HCT116 (cell line): ENCODE measurements around the gene PYGB. TPM values are rescaled to one million over a fixed set of nuclear protein-coding genes. Genes with fewer than 3 reads are reported as not detected.

Source experiments
- ATAC-seq: fragments of 200-7000 bp; cut with Tn5 transposase; 2 replicates; pipeline ENCODE4 v1.9.1; 2020; ENCODE audit warnings: mild to moderate bottlenecking, moderate library complexity
- BruUV-seq: library from RNA; stranded (reverse); fragments of 400-500 nt; replicated peaks from 2 replicates; lab custom pipeline; 2021; lab: Mats Ljungman, UMichigan
- CTCF ChIA-PET: fragments of 300-600 bp; sonication (Branson Sonifier 250); formaldehyde crosslinking; loops from one replicate; lab custom pipeline; 2021; ENCODE audit warnings: antibody characterized with exemption; lab: Charles Lee
- POLR2A ChIA-PET: fragments of 300-600, 350-600 bp; sonication (Branson Sonifier 250); formaldehyde crosslinking; loops from one replicate; lab custom pipeline; 2021; ENCODE audit warnings: antibody characterized with exemption; lab: Charles Lee
- RAD21 ChIA-PET, 2 experiments: fragments of 300-600 bp; sonication (Branson Sonifier 250); formaldehyde crosslinking; loops; one replicate each; lab custom pipeline; 2023; ENCODE audit warnings: low total read pairs in 2 of 2; ENCODE audit not compliant: uncharacterized antibody in 2 of 2, unreplicated experiment in 2 of 2, low non-redundant PET in 1 of 2; lab: Charles Lee
- DNase-seq: peaks from one replicate; pipeline ENCODE4 v3.0.0-alpha.2; 2010; ENCODE audit warnings: low read depth, low spot score
- H2AFZ ChIP-seq: fragments of 200-600 bp; shearing (Covaris generic), sonication (generic); 2 replicates; pipeline ENCODE4 v1.6.1; 2017; ENCODE audit warnings: low read depth, mixed run types, mixed read lengths, antibody characterized with exemption, low read length; ENCODE audit not compliant: poor library complexity, severe bottlenecking
- H3K27ac ChIP-seq: 2 replicates; pipeline ENCODE4 v1.5.1; 2012; ENCODE audit warnings: low read depth, low read length
- H3K27me3 ChIP-seq: fragments of 200-600 bp; sonication (generic); 2 replicates; pipeline ENCODE4 v1.6.1; 2016; ENCODE audit warnings: mixed run types, low read length, mixed read lengths; ENCODE audit not compliant: insufficient read depth
- H3K36me3 ChIP-seq, 2 experiments: fragments of 200-500 bp in 1 of 2; fragments of 200-600 bp in 1 of 2; sonication (Bioruptor generic) in 1 of 2; sonication (generic) in 1 of 2; 2 replicates each; pipeline versions ENCODE4 v1.5.1 to v1.6.1; 2014 to 2016; ENCODE audit warnings: low read length in 2 of 2, inconsistent platforms in 1 of 2, mixed read lengths in 1 of 2, mixed run types in 1 of 2; ENCODE audit not compliant: insufficient read depth in 2 of 2, control insufficient read depth in 1 of 2
- H3K4me1 ChIP-seq, 2 experiments: fragments of 200-600 bp in 1 of 2; sonication (generic) in 1 of 2; 2 replicates each; pipeline versions ENCODE4 v1.5.1 to v1.6.1; 2012 to 2017; ENCODE audit warnings: low read length in 2 of 2, inconsistent platforms in 1 of 2, mild to moderate bottlenecking in 1 of 2, mixed read lengths in 1 of 2, mixed run types in 1 of 2, moderate library complexity in 1 of 2; ENCODE audit not compliant: insufficient read depth in 2 of 2, control insufficient read depth in 1 of 2
- H3K4me2 ChIP-seq: fragments of 200-600 bp; sonication (generic); 2 replicates; pipeline ENCODE4 v1.6.1; 2017; ENCODE audit warnings: mixed run types, low read length, mixed read lengths
- H3K4me3 ChIP-seq, 2 experiments: fragments of 200-600 bp in 1 of 2; sonication (generic) in 1 of 2; replicated peaks in 1 of 2; 2 replicates each; pipeline ENCODE4 v1.5.1; 2011 to 2016; ENCODE audit warnings: low read length in 2 of 2, control low read depth in 1 of 2, low read depth in 1 of 2, mild to moderate bottlenecking in 1 of 2, mixed read lengths in 1 of 2, mixed run types in 1 of 2
- H3K79me2 ChIP-seq: fragments of 200-600 bp; sonication (generic); 2 replicates; pipeline ENCODE4 v1.6.1; 2017; ENCODE audit warnings: mild to moderate bottlenecking, mixed run types, low read length, moderate library complexity, mixed read lengths; ENCODE audit not compliant: insufficient read depth
- H3K9ac ChIP-seq: fragments of 200-600 bp; sonication (generic); 2 replicates; pipeline ENCODE4 v1.6.1; 2016; ENCODE audit warnings: low read length, mixed read lengths
- H3K9me2 ChIP-seq: fragments of 200-600 bp; sonication (generic), shearing (Covaris generic); 2 replicates; pipeline ENCODE4 v1.6.1; 2017; ENCODE audit warnings: mixed run types, mild to moderate bottlenecking, moderate library complexity; ENCODE audit not compliant: insufficient read depth
- H3K9me3 ChIP-seq, 2 experiments: fragments of 200-500 bp in 1 of 2; fragments of 200-600 bp in 1 of 2; sonication (Bioruptor generic) in 1 of 2; sonication (generic) in 1 of 2; 2 replicates each; pipeline ENCODE4 v1.6.1; 2014 to 2017; ENCODE audit warnings: low read length in 2 of 2, mixed read lengths in 2 of 2, inconsistent platforms in 1 of 2, low read depth in 1 of 2, mild to moderate bottlenecking in 1 of 2, mixed run types in 1 of 2, moderate library complexity in 1 of 2; ENCODE audit not compliant: control insufficient read depth in 1 of 2, insufficient read depth in 1 of 2
- H4K20me1 ChIP-seq: fragments of 200-600 bp; sonication (generic), shearing (Covaris generic); 2 replicates; pipeline ENCODE4 v1.6.1; 2017; ENCODE audit warnings: mixed run types, mild to moderate bottlenecking, moderate library complexity; ENCODE audit not compliant: insufficient read depth
- ATF3 ChIP-seq: IDR thresholded peaks from 2 replicates; pipeline ENCODE4 v1.6.1; 2012
- CBX3 ChIP-seq: IDR thresholded peaks from 2 replicates; pipeline ENCODE4 v1.6.1; 2012; ENCODE audit warnings: low read depth
- CTCF ChIP-seq, 3 experiments: fragments of 200-600 bp in 1 of 3; sonication (generic) in 1 of 3; IDR thresholded peaks in 2 of 3; conservative IDR thresholded peaks in 1 of 3; 2 replicates each; pipeline ENCODE4 v1.5.1; 2012 to 2017; ENCODE audit warnings: low read depth in 2 of 3, low read length in 2 of 3, antibody characterized with exemption in 1 of 3, borderline replicate concordance in 1 of 3, control low read depth in 1 of 3, mild to moderate bottlenecking in 1 of 3, mixed read lengths in 1 of 3, mixed run types in 1 of 3, moderate library complexity in 1 of 3; ENCODE audit not compliant: insufficient read depth in 1 of 3
- EGR1 ChIP-seq: IDR thresholded peaks from 2 replicates; pipeline ENCODE4 v1.6.1; 2012; ENCODE audit warnings: low read depth
- ELF1 ChIP-seq: IDR thresholded peaks from 2 replicates; pipeline ENCODE4 v1.6.1; 2012; ENCODE audit warnings: low read depth, borderline replicate concordance
- EZH2 ChIP-seq: fragments of 200-600 bp; sonication (generic); IDR thresholded peaks from 2 replicates; pipeline ENCODE4 v1.6.1; 2017; ENCODE audit warnings: antibody characterized with exemption, mixed run types
- EZH2phosphoT487 ChIP-seq: fragments of 200-600 bp; IDR thresholded peaks from 2 replicates; pipeline ENCODE4 v1.6.1; 2018; ENCODE audit warnings: antibody characterized with exemption, borderline replicate concordance
- FOSL1 ChIP-seq: IDR thresholded peaks from 2 replicates; pipeline ENCODE4 v1.6.1; 2012; ENCODE audit warnings: low read depth
- JUND ChIP-seq: IDR thresholded peaks from 2 replicates; pipeline ENCODE4 v1.6.1; 2012
- MAX ChIP-seq: IDR thresholded peaks from 2 replicates; pipeline ENCODE4 v1.6.1; 2012
- POLR2AphosphoS5 ChIP-seq: IDR thresholded peaks from 2 replicates; pipeline ENCODE4 v1.6.1; 2011; ENCODE audit warnings: mild to moderate bottlenecking, low read depth, low read length, moderate library complexity
- REST ChIP-seq: IDR thresholded peaks from 2 replicates; pipeline ENCODE4 v1.6.1; 2012; ENCODE audit warnings: low read depth
- SP1 ChIP-seq: IDR thresholded peaks from 2 replicates; pipeline ENCODE4 v1.6.1; 2012; ENCODE audit warnings: low read depth
- SRF ChIP-seq: IDR thresholded peaks from 2 replicates; pipeline ENCODE4 v1.6.1; 2012; ENCODE audit warnings: low read depth
- TCF7L2 ChIP-seq: IDR thresholded peaks from 2 replicates; pipeline ENCODE4 v1.7.0; 2011; ENCODE audit warnings: borderline replicate concordance, inconsistent platforms; ENCODE audit not compliant: insufficient read depth, insufficient read length; ENCODE audit errors: extremely low read depth
- YY1 ChIP-seq: IDR thresholded peaks from 2 replicates; pipeline ENCODE4 v1.6.1; 2011; ENCODE audit warnings: low read length, low read depth, moderate library complexity, mild to moderate bottlenecking; ENCODE audit not compliant: insufficient replicate concordance; ENCODE audit errors: extremely low read depth
- ZBTB33 ChIP-seq: IDR thresholded peaks from 2 replicates; pipeline ENCODE4 v1.6.1; 2011; ENCODE audit warnings: mild to moderate bottlenecking, low read length, moderate library complexity; ENCODE audit not compliant: insufficient replicate concordance; ENCODE audit errors: extremely low read depth
- ZNF274 ChIP-seq: fragments of 200-500 bp; sonication (Bioruptor generic); IDR thresholded peaks from 2 replicates; pipeline ENCODE4 v1.6.1; 2014; ENCODE audit warnings: mild to moderate bottlenecking, low read depth, low read length, inconsistent platforms
- intact Hi-C: fragments of 100-400 bp; cut with micrococcal nuclease; formaldehyde crosslinking; loops from 2 replicates; pipeline ENCODE4 v1.10.0; 2022
- total RNA-seq: library from RNA; stranded (reverse); gene quantifications from one replicate; pipeline ENCODE4 v1.2.1, GENCODE V29; 2021; ENCODE audit not compliant: unreplicated experiment

PYGB gene
- total RNA-seq, 1 experiment from 2014 or later = 87.8 TPM

GRCh38 chr20:25285091-25285647 lies 37.3 kb downstream of the PYGB start:
- DNase-seq (no peak), ATAC-seq (no peak)
- Histone ChIP-seq H3K27me3 (no peaks in the 10 kb centered on the region), H3K36me3 (peaks cover 10 to 12% of the 10 kb centered on the region in 2 experiments; a peak in 3 of 4 replicates), H4K20me1 (no peaks in the 10 kb centered on the region), H3K4me2 (no peak overlapping the region), H3K4me3 (no peak overlapping the region), H3K9me2 (no peaks in the 10 kb centered on the region), H3K9ac (no peak overlapping the region), H3K79me2 (no peaks in the 10 kb centered on the region), H2AFZ (no peak overlapping the region), H3K4me1 (no peaks in the 10 kb centered on the region), H3K9me3 (no peaks in the 10 kb centered on the region), H3K27ac (no peak overlapping the region)
- ChIA-PET RAD21 (no interaction called here), POLR2A (no interaction called here), CTCF (interaction anchor here (1.2 kb wide), 1 partner anchor 11 kb away, joined by 3 read pairs; no protein-coding TSS in a partner anchor)
- intact Hi-C loops = no loop called here
- TF ChIP-seq ZNF274 = no peak
- no peak for TF ChIP-seq ELF1
- TF ChIP-seq EZH2 = no peak
- no peak for TF ChIP-seq SRF
- TF ChIP-seq EZH2phosphoT487 = no peak
- TF ChIP-seq FOSL1 = no peak
- no peak for TF ChIP-seq ZBTB33
- TF ChIP-seq EGR1 = no peak
- no peak for TF ChIP-seq ATF3
- no peak for TF ChIP-seq YY1
- TF ChIP-seq CTCF (IDR thresholded peaks at IDR 0.05 in 2 of 3, conservative IDR thresholded peaks at IDR 0.05 in 1 of 3; ENCODE audit: borderline replicate concordance in 1 of 3, insufficient read depth in 1 of 3, low read depth in 2 of 3, low read length in 2 of 3) = no peak
- TF ChIP-seq MAX = no peak
- no peak for TF ChIP-seq CBX3
- TF ChIP-seq TCF7L2 = no peak
- TF ChIP-seq POLR2AphosphoS5 = no peak
- no peak for TF ChIP-seq REST
- no peak for TF ChIP-seq SP1
- no peak for TF ChIP-seq JUND
- no TSS peak for BruUV-seq
